ENCODE results near the gene DNASE1. TPM values are rescaled to one million over a fixed set of nuclear protein-coding genes. Genes with fewer than 3 reads are reported as not detected.
"Not testable (repeated sequence)": the region's sequence is repeated elsewhere in the genome, so short reads cannot be mapped to it uniquely, and the experiment has no call there.

Gene DNASE1
- total RNA-seq, 2 donors from 2014 or later: 14.8 to 22.0 TPM

DNA sequence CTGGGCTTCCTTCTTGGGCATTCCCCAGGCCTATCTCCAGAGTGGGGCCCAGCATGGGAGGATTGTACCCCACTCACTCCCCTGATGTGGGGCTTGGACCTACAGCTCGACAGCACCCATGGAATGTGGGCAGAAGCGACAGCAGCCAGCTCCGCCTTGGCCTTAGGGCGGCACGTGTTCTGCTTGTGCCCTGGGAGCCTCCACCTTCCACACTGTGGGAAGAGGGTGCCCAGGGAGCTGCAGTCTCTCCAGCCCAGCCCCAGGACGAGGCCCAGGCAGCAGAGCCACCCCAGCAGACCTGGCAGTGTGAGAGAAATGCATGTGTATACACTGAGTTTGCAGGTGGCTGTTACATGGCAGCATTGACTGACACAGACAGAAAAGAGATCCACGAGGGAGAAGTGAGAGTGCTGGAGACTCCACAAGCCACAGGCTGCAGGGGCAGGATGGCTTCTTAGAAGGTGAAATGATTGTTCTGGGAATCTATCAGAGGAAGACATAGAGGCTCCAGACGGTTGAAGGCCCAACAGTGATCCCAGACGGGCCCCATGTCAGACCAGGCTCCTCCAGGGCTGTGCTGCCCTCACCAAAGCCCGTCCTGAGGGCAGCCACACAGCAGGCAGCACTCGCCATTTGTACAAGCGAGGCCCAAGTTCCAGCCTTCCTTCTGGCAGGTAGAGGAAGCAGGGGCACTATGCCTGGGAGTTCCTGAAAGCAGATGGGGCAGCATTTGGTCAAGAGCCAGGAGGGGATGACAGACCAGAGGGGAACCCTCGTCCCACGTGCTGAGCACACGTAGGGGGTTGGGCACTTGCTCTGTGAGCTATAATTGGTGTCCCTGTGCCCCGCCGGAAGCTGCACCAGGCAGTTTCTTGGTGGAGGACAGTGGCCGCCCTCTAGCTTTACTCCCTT is 2.8 kb upstream of the DNASE1 start:
- H3K27me3 Mint-ChIP-seq: no peaks in the 10 kb centered on the region
- peak overlapping the region; percentile 30 for H3K27ac Mint-ChIP-seq
- no peaks in the 10 kb centered on the region for H3K9me3 Mint-ChIP-seq
- H3K36me3 Mint-ChIP-seq (ENCODE audit: low read depth): peaks cover 20% of the 10 kb centered on the region
- no peak for ATAC-seq (replicated peaks)
- H3K4me3 Mint-ChIP-seq: no peak overlapping the region
- H3K4me1 Mint-ChIP-seq: no peaks in the 10 kb centered on the region

DNA sequence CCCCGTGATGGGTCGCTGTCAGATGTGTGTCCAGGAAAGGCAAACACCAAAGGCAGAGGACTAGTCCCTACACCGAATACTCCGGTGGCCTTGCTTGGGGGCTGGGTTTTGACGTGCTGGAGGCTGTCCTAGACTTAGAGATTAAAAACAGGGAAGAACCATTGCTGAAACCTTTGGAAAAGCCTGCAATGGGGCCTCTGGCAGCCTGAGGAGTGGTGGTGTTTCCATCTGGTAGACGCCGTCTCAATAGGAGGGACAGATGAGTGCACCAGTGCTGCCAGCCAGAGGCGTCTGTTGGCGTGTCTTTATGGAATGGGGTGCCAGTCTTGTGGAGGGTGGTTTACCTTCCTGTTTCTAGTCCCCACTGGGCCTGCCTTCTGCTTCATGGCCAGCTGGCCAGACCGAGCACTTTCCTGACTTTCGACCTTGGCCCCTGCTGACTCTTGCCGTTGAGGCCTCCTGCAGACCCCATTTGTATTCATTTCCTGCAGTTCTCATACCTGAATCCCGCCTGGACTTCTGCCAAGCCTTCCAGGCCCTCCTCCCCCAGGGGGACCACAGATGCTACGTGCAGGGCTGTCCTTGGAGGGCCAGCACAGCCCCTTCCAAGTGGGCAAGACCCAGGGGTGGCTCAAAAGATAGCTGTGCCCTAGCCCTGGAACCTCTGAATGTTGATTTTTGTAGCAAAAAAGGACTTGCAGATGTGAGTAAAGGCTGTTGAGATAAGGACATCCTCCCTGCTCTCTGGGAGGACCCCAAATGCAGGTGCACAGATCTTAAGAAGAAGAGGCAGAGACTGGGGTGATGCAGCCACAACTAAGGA is 1.9 kb upstream of the DNASE1 start:
- no peak overlapping the region for H3K4me3 Mint-ChIP-seq

DNA sequence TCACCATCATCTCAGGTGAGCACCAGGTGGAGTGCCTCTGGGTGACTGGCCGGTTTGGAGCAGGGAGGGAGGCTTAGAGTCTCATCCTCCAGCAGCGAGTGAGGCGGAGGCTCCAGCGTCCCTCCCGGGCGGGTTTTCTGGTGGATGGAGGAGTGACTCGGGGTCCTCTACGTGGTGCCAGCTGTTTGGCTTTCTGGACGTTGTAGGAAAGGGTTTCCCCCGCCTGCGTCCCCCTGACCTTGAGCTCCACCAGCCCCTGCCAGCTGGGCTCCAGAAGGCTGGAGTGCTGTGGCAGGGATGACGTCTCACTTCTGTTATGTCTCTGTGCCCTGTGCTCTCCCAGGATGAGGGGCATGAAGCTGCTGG is 522 bp downstream of the DNASE1 start:
- Mint-ChIP-seq H3K36me3 (ENCODE audit: low read depth) (peaks cover 53% of the 10 kb centered on the region), H3K9me3 (no peaks in the 10 kb centered on the region), H3K4me3 (no peak overlapping the region), H3K27ac (no peak overlapping the region), H3K4me1 (peaks cover 15% of the 10 kb centered on the region), H3K27me3 (no peaks in the 10 kb centered on the region)
- ATAC-seq (replicated peaks): no peak

More for the DNA sequence above, 1.9 kb upstream of the DNASE1 start:
- Mint-ChIP-seq H3K36me3 (ENCODE audit: low read depth) (peaks cover 29% of the 10 kb centered on the region), H3K9me3 (no peaks in the 10 kb centered on the region), H3K27me3 (no peaks in the 10 kb centered on the region), H3K27ac (no peak overlapping the region), H3K4me1 (peaks cover 7% of the 10 kb centered on the region)
- ATAC-seq (replicated peaks): no peak

DNA sequence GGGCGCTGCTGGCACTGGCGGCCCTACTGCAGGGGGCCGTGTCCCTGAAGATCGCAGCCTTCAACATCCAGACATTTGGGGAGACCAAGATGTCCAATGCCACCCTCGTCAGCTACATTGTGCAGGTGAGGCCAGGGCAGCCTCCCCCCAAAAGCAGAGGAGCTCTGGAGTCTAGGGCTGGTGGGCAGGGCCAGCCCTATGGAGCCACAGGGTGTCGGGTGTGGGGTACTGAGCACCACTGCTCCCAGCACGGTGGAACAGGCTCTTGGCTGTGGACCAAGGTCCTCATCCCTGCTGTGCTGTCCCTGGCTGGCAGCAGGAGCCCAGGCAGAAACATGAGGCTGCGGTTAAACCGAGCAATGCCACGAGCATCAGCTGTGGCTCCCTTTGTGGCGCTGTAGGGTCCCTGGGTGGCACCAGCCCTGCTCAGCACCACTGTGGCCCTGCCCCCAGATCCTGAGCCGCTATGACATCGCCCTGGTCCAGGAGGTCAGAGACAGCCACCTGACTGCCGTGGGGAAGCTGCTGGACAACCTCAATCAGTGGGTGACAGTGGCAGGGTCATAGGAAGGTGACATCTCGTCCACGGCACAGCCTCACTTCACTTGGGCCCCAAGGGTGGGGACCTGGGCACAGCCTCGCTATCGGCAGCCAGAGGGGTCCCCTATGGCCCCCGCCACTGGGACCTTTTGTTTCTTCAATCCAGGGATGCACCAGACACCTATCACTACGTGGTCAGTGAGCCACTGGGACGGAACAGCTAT is 1.1 kb downstream of the DNASE1 start:
- no peak for ATAC-seq (replicated peaks)
- Mint-ChIP-seq H3K4me3 (no peak overlapping the region), H3K9me3 (no peaks in the 10 kb centered on the region), H3K27me3 (no peaks in the 10 kb centered on the region), H3K36me3 (ENCODE audit: low read depth) (peaks cover 59% of the 10 kb centered on the region), H3K27ac (no peak overlapping the region), H3K4me1 (peaks cover 15% of the 10 kb centered on the region)

DNA sequence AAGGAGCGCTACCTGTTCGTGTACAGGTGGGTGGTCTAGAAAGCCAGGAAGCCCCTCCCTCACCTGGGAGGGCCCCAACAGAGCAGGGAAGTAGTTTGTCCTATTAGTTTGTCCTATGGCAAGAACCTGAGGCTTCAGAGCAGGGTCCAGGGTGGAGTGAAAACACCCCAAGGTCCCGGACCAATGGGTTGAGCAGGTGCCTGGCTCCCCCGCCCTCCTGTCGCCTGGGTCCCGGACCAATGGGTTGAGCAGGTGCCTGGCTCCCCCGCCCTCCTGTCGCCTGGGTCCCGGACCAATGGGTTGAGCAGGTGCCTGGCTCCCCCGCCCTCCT is 1.6 kb downstream of the DNASE1 start:
- ATAC-seq (replicated peaks); H3K9me3 Mint-ChIP-seq; H3K27ac Mint-ChIP-seq; H3K4me3 Mint-ChIP-seq; H3K27me3 Mint-ChIP-seq: not testable (repeated sequence)
- Mint-ChIP-seq H3K4me1 (peaks cover 15% of the 10 kb centered on the region), H3K36me3 (ENCODE audit: low read depth) (peaks cover 64% of the 10 kb centered on the region)

DNA sequence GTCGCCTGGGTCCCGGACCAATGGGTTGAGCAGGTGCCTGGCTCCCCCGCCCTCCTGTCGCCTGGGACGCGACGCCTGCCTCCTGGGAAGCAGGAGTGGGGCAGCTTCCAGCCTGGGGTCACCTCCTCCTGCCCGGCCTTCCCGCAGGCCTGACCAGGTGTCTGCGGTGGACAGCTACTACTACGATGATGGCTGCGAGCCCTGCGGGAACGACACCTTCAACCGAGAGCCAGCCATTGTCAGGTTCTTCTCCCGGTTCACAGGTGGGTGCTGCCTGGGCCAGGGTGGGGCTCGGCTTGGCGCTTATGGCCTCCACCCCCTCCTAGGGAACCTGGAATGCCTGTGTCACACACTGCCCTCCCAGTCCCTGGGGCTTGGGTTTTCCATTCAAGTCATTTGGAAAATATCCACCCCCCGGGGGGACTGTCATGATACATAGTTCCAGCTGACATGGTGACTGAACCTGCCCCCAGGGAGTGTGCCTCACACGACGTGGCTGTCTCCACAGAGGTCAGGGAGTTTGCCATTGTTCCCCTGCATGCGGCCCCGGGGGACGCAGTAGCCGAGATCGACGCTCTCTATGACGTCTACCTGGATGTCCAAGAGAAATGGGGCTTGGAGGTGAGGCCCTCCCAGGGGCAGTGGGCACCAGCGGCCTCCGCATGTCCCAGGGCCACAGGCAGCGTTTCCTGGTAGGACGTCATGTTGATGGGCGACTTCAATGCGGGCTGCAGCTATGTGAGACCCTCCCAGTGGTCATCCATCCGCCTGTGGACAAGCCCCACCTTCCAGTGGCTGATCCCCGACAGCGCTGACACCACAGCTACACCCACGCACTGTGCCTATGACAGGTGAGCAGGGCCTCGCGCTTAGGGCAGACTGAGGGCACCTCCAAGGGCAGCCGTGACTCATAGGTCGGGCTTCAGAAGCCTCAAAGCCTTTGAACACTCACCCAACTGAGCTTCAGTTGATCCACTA is 2.3 kb downstream of the DNASE1 start:
- peaks cover 15% of the 10 kb centered on the region for H3K4me1 Mint-ChIP-seq
- H3K4me3 Mint-ChIP-seq: no peak overlapping the region
- no peaks in the 10 kb centered on the region for H3K9me3 Mint-ChIP-seq
- peak overlapping the region; percentile 78 for H3K27ac Mint-ChIP-seq
- peak; percentile 82 for ATAC-seq (replicated peaks)
- H3K36me3 Mint-ChIP-seq (ENCODE audit: low read depth): peaks cover 66% of the 10 kb centered on the region
- no peaks in the 10 kb centered on the region for H3K27me3 Mint-ChIP-seq

DNA sequence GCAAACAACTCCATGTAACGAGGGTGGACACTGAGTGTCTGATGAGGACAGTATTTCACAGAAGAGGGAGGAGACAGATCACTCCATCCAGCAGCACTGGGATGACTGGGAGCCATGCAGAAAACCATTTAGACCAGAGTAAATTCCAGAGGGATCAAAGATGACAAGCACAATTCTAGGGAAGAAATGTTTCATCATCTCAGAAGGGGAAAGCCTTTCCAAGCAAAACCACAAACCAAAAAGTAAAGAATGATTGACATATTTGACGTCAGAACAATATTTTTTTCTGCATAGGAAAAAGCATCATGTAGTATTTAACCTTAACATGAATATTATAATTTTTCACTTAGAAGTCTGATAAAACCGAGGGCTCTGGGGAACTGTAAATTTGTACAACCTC is 4.8 kb downstream of the DNASE1 start:
- Mint-ChIP-seq H3K27me3 (no peaks in the 10 kb centered on the region), H3K27ac (peak overlapping the region; percentile 61), H3K4me3 (no peak overlapping the region), H3K36me3 (ENCODE audit: low read depth) (peaks cover 79% of the 10 kb centered on the region), H3K4me1 (peaks cover 15% of the 10 kb centered on the region), H3K9me3 (no peaks in the 10 kb centered on the region)
- ATAC-seq (replicated peaks): no peak

DNA sequence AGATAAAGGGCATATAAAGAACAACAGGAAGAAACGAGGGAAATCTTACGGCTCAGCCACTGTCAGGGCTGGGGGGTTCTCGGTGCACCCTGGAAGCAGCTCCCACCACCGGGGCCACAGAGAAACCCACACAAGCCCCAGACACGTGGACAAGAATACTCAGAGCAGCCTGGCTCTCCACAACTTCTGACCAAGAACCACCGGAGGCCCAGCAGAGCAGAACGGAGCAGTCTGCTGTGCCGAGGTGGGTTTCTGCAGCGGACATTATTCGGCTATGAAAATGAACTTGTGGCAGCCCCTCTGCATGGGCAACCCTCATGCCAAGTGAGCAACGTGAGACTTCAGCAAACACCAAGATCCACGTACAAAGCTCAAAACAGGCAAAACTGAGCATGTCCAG is 6.8 kb downstream of the DNASE1 start:
- Mint-ChIP-seq H3K9me3 (no peaks in the 10 kb centered on the region), H3K4me3 (no peak overlapping the region), H3K36me3 (ENCODE audit: low read depth) (peaks cover 97% of the 10 kb centered on the region), H3K4me1 (peaks cover 21% of the 10 kb centered on the region), H3K27ac (peak overlapping the region; percentile 71), H3K27me3 (no peaks in the 10 kb centered on the region)
- ATAC-seq (replicated peaks): no peak

DNA sequence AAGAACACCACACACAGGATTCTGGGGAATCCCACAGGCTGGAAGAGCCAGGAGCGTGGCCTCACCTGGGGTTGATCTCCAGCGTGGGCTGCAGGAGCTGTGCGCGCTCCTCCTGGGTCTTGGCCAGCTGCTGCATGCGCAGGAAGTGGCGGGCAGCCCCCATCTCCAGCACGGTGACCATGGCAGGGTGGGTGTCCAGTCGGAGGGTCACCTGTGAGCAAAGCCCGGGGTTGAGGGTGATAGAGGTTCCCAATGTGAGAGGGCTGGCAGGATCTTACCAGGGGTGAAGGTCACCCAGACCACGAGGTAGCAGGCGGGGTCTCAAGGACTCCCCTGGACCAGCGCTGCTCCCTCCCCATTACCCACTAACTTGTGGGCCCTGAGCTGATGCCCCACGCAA is 7.4 kb downstream of the DNASE1 start:
- Mint-ChIP-seq H3K4me1 (peaks cover 19% of the 10 kb centered on the region), H3K9me3 (no peaks in the 10 kb centered on the region), H3K27me3 (no peaks in the 10 kb centered on the region), H3K36me3 (ENCODE audit: low read depth) (peaks cover 99% of the 10 kb centered on the region), H3K4me3 (no peak overlapping the region), H3K27ac (no peak overlapping the region)
- no peak for ATAC-seq (replicated peaks)

DNA sequence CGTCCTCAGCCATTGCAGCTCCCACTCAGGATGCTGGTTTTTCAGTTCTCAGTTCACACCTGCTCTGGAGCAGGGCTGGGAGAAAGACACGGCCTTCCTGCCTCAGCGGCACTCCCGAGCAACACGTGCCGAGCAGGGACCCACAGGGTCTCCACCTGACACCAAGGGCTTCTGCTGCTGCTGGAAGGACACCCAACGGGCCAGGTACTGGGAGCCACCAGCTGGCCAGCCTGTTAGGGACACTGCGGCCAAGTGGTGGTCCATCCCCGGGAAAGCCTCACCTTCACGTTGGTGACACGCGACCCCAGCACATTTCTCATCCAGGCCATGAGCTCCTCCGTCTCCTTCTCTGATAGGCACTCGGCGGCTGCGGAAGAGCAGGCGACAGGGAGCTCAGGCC is 8.1 kb downstream of the DNASE1 start:
- Mint-ChIP-seq H3K4me1 (peaks cover 14% of the 10 kb centered on the region), H3K9me3 (no peaks in the 10 kb centered on the region), H3K27ac (no peak overlapping the region), H3K4me3 (no peak overlapping the region), H3K36me3 (ENCODE audit: low read depth) (peaks cover 96% of the 10 kb centered on the region), H3K27me3 (no peaks in the 10 kb centered on the region)
- no peak for ATAC-seq (replicated peaks)

DNA sequence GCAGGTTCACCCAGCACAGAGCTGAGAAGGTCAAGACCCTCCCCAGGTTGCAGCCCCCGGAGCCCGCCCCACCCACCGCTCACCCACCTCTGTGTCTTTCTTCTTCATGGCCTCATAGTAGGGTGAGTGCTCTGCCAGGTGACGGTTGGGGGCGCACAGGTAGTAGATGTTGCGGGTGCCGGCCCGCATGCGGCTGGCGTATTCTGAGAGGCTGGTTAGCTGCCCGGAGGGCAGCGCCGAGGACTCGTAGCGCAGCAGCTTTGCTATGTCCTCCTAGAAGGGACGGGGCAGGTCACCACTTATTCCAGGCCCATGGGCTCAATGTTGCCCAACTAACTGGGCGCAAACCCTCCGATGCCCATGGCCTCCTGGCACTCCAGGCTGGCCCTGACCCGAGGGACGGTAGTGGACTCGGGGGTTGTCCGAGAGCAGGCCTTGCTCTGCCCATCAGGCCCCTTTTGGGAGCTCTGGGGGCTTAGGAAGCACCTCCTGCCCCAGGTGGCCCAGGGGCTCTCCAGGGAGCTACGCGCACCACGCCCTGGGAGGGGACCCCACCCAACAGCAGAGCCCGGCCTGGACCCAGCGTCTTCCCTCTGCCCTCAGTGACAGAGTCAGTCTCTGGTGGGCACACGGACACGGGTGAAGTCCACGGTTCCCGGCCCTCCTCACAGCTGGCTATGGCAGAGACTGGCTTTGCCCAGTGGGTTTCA is 9.9 kb downstream of the DNASE1 start:
- Mint-ChIP-seq H3K9me3 (no peaks in the 10 kb centered on the region), H3K27ac (no peak overlapping the region), H3K27me3 (no peaks in the 10 kb centered on the region), H3K4me1 (peaks cover 8% of the 10 kb centered on the region), H3K36me3 (ENCODE audit: low read depth) (peaks cover 93% of the 10 kb centered on the region), H3K4me3 (no peak overlapping the region)
- no peak for ATAC-seq (replicated peaks)

DNA sequence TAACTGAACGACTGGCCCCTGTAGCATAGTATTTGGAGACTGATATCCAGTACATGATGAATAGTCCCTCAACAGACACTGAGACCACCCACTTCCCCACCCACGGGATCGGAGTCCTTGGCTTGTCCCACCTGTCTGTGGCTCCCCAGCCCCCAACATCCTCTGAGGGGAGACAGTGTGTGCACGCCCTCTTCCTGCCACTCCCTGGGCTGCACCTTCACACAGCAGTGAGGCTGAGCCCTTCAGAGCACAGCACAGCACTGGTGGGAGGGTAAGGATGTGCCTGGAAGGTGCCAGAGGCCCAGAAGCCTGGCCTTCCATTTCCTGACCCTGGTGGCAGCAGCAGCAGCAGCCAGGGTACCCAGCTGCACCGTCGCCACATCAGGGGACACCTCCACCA is 11.0 kb downstream of the DNASE1 start:
- no peaks in the 10 kb centered on the region for H3K27me3 Mint-ChIP-seq
- peaks cover 6% of the 10 kb centered on the region for H3K4me1 Mint-ChIP-seq
- peak; percentile 48 for ATAC-seq (replicated peaks)
- peaks cover 92% of the 10 kb centered on the region for H3K36me3 Mint-ChIP-seq (ENCODE audit: low read depth)
- H3K9me3 Mint-ChIP-seq: no peaks in the 10 kb centered on the region
- peak overlapping the region; percentile 29 for H3K27ac Mint-ChIP-seq
- H3K4me3 Mint-ChIP-seq: no peak overlapping the region

DNA sequence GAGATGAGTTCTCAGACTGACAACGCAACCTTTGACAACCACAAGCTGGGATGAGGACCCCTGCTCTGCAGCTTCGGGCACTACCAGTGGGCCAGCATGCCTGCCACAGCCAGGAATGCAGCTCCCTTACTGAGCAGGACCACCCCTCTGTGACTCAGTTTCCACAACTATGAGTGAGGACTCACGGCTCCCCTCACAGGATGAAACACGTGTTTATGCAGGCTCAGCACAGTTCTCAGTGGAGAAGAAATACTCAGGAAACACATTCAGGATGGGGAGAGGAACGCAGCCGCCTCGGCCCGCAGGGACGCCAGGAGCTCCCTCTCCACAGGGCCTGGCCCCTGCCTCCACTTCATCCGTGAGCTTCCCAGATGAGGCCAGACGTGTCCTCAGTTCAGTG is 14.1 kb downstream of the DNASE1 start:
- H3K4me3 Mint-ChIP-seq: no peak overlapping the region
- H3K27ac Mint-ChIP-seq: no peak overlapping the region
- peaks cover 6% of the 10 kb centered on the region for H3K4me1 Mint-ChIP-seq
- H3K36me3 Mint-ChIP-seq (ENCODE audit: low read depth): peaks cover 88% of the 10 kb centered on the region
- ATAC-seq (replicated peaks): no peak
- no peaks in the 10 kb centered on the region for H3K9me3 Mint-ChIP-seq
- H3K27me3 Mint-ChIP-seq: no peaks in the 10 kb centered on the region
